CD14-positive monocyte (primary cell): ENCODE measurements around the gene P4HA2. TPM values are rescaled to one million over a fixed set of nuclear protein-coding genes. Genes with fewer than 3 reads are reported as not detected.
"Not testable (repeated sequence)": the region's sequence is repeated elsewhere in the genome, so short reads cannot be mapped to it uniquely, and the experiment has no call there.

Experiments
- DNase-seq, 3 donors: peaks; one replicate each; pipeline ENCODE4 v3.0.0-alpha.2; 2011 to 2022
- H2AFZ ChIP-seq: 2 replicates; pipeline ENCODE4 v1.6.0; 2012; ENCODE audit warnings: mild to moderate bottlenecking, low read depth, low read length, inconsistent platforms; ENCODE audit not compliant: insufficient read depth, poor library complexity, severe bottlenecking
- H3K27ac ChIP-seq, 2 donors: 1 replicate in 1 of 2; 2 replicates in 1 of 2; pipeline ENCODE4 v1.5.1; 2012 to 2013; ENCODE audit warnings: low read length in 2 of 2, control low read depth in 1 of 2, inconsistent platforms in 1 of 2, low read depth in 1 of 2, mild to moderate bottlenecking in 1 of 2
- H3K27me3 ChIP-seq, 2 donors: one replicate each; pipeline versions ENCODE4 v1.6.0 to v1.6.1; 2011 to 2013; ENCODE audit warnings: low read length in 2 of 2; ENCODE audit not compliant: control insufficient read depth in 2 of 2, insufficient read depth in 2 of 2
- H3K36me3 ChIP-seq, 2 donors: replicated peaks in 1 of 2; 1 replicate in 1 of 2; 2 replicates in 1 of 2; pipeline versions ENCODE4 v1.5.1 to v1.6.1; 2012 to 2013; ENCODE audit warnings: low read length in 2 of 2, control low read depth in 1 of 2, inconsistent platforms in 1 of 2, mild to moderate bottlenecking in 1 of 2; ENCODE audit not compliant: insufficient read depth in 2 of 2, control insufficient read depth in 1 of 2
- H3K4me1 ChIP-seq, 2 donors: 1 replicate in 1 of 2; 2 replicates in 1 of 2; pipeline versions ENCODE4 v1.5.1 to v1.6.1; 2012 to 2013; ENCODE audit warnings: low read length in 2 of 2, control low read depth in 1 of 2, inconsistent platforms in 1 of 2, mild to moderate bottlenecking in 1 of 2, moderate library complexity in 1 of 2; ENCODE audit not compliant: insufficient read depth in 2 of 2, control insufficient read depth in 1 of 2
- H3K4me2 ChIP-seq: replicated peaks from 2 replicates; pipeline ENCODE3; 2012; ENCODE audit warnings: low read length, moderate library complexity, mild to moderate bottlenecking; ENCODE audit not compliant: poor library complexity, severe bottlenecking; ENCODE audit errors: extremely low read depth
- H3K4me3 ChIP-seq, 3 experiments: fragments of 200-600 bp in 1 of 3; sonication (generic) in 1 of 3; replicated peaks in 1 of 3; 1 replicate in 2 of 3; 2 replicates in 1 of 3; pipeline ENCODE4 v1.5.1; 2011 to 2013; ENCODE audit warnings: low read length in 3 of 3, mild to moderate bottlenecking in 3 of 3, control low read depth in 2 of 3, low read depth in 2 of 3, inconsistent platforms in 1 of 3, moderate library complexity in 1 of 3
- H3K79me2 ChIP-seq: 2 replicates; pipeline ENCODE4 v1.6.0; 2012; ENCODE audit warnings: mild to moderate bottlenecking, control low read depth, inconsistent platforms, low read length, moderate library complexity; ENCODE audit not compliant: insufficient read depth
- H3K9ac ChIP-seq: 2 replicates; pipeline ENCODE4 v1.6.0; 2017; ENCODE audit warnings: low read length, mild to moderate bottlenecking; ENCODE audit not compliant: insufficient read depth, poor library complexity, severe bottlenecking
- H3K9me3 ChIP-seq, 2 donors: replicated peaks in 1 of 2; 1 replicate in 1 of 2; 2 replicates in 1 of 2; pipeline versions ENCODE4 v1.5.1 to v1.6.1; 2012 to 2013; ENCODE audit warnings: low read length in 2 of 2, control low read depth in 1 of 2; ENCODE audit not compliant: control insufficient read depth in 1 of 2, insufficient read depth in 1 of 2
- H4K20me1 ChIP-seq: 2 replicates; pipeline ENCODE4 v1.6.0; 2012; ENCODE audit warnings: mild to moderate bottlenecking, low read length, control low read depth, moderate library complexity; ENCODE audit not compliant: insufficient read depth
- H3K27ac Mint-ChIP-seq, 7 donors: one replicate each; pipeline ENCODE4 v1.8.0; 2020; ENCODE audit warnings: mild to moderate bottlenecking in 7 of 7, mixed read lengths in 7 of 7, moderate library complexity in 6 of 7, inconsistent platforms in 2 of 7
- H3K27me3 Mint-ChIP-seq, 3 donors: one replicate each; pipeline ENCODE4 v1.8.0; 2021 to 2022; ENCODE audit warnings: low read depth in 3 of 3, mild to moderate bottlenecking in 3 of 3, mixed read lengths in 3 of 3, moderate library complexity in 3 of 3, inconsistent platforms in 1 of 3
- H3K36me3 Mint-ChIP-seq, 2 donors: one replicate each; pipeline ENCODE4 v1.8.0; 2020; ENCODE audit warnings: mixed read lengths in 2 of 2, inconsistent platforms in 1 of 2, mild to moderate bottlenecking in 1 of 2
- H3K4me1 Mint-ChIP-seq: one replicate; pipeline ENCODE4 v1.8.0; 2020; ENCODE audit warnings: mild to moderate bottlenecking, mixed read lengths
- H3K4me3 Mint-ChIP-seq, 2 donors: one replicate each; pipeline ENCODE4 v1.8.0; 2020; ENCODE audit warnings: mild to moderate bottlenecking in 2 of 2, mixed read lengths in 2 of 2, moderate library complexity in 1 of 2
- H3K9me3 Mint-ChIP-seq, 7 donors: one replicate each; pipeline ENCODE4 v1.8.0; 2020 to 2022; ENCODE audit warnings: mixed read lengths in 7 of 7, mild to moderate bottlenecking in 6 of 7, moderate library complexity in 6 of 7, inconsistent platforms in 2 of 7
- WGBS: methylation state at CpG from one replicate; pipeline ENCODE4 v1.1.5; 2013; ENCODE audit warnings: missing lambda C conversion rate; ENCODE audit not compliant: insufficient coverage; 5-methylcytosine and 5-hydroxymethylcytosine counted together
- intact Hi-C, 2 donors: fragments of 100-400 bp; cut with micrococcal nuclease; formaldehyde crosslinking; loops; one replicate each; pipeline versions ENCODE4 v1.15.0 to v1.15.1; 2023
- polyA plus RNA-seq, 3 donors: library from polyadenylated mRNA; depleted of rRNA in 1 of 3; unstranded in 2 of 3; stranded (reverse) in 1 of 3; fragments of 300-500 nt in 2 of 3; fragments of >200 nt in 1 of 3; fragmentation: Illumina TruSeq in 2 of 3; gene quantifications; 1 replicate in 2 of 3; 2 replicates in 1 of 3; pipeline ENCODE4 v1.2.3, GENCODE V29; 2012 to 2021
- TF ChIP-seq, protein P1 (sequence below): fragments of 200-600 bp; IDR thresholded peaks from one replicate; pipeline ENCODE4 v1.8.0; 2022; ENCODE audit warnings: antibody characterized with exemption, mild to moderate bottlenecking

P4HA2 gene
- polyA plus RNA-seq, 3 donors = 0.12 to 0.99 (median 0.45) TPM

DNA sequence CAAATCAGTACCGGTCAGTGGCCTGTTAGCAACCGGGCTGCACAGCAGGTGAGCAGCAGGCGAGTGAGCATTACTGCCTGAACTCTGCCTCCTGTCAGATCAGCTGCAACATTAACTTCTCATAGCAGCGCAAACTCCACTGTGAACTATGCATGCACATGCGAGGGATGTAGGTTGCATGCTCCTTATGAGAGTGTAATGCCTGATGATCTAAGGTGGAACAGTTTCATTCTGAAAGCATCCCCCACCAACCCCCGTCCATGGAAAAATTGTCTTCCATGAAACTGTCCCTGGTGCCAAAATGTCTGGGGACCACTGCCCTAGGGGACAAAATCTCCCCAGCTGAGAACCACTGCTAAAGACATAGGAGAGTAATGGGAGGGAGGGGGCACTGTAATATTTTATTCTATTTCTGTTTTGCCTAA, 51.1 kb downstream of the P4HA2 start:
- no peak overlapping the region for H2AFZ ChIP-seq
- no peaks in the 10 kb centered on the region for H3K36me3 ChIP-seq
- H3K9ac ChIP-seq = no peak overlapping the region
- no peak overlapping the region for H3K27ac ChIP-seq
- peaks cover 2 to 7% (median 2%) of the 10 kb centered on the region in 3 donors for H3K27me3 Mint-ChIP-seq
- H3K36me3 Mint-ChIP-seq = no peaks in the 10 kb centered on the region
- TF ChIP-seq, protein P1, sequence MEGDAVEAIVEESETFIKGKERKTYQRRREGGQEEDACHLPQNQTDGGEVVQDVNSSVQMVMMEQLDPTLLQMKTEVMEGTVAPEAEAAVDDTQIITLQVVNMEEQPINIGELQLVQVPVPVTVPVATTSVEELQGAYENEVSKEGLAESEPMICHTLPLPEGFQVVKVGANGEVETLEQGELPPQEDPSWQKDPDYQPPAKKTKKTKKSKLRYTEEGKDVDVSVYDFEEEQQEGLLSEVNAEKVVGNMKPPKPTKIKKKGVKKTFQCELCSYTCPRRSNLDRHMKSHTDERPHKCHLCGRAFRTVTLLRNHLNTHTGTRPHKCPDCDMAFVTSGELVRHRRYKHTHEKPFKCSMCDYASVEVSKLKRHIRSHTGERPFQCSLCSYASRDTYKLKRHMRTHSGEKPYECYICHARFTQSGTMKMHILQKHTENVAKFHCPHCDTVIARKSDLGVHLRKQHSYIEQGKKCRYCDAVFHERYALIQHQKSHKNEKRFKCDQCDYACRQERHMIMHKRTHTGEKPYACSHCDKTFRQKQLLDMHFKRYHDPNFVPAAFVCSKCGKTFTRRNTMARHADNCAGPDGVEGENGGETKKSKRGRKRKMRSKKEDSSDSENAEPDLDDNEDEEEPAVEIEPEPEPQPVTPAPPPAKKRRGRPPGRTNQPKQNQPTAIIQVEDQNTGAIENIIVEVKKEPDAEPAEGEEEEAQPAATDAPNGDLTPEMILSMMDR = no peak
- H3K79me2 ChIP-seq = no peaks in the 10 kb centered on the region
- WGBS = 100% methylated on average over 3 of the region's 6 CpGs
- H4K20me1 ChIP-seq = no peaks in the 10 kb centered on the region
- no peaks in the 10 kb centered on the region for H3K9me3 ChIP-seq
- H3K4me1 Mint-ChIP-seq = peaks cover 18% of the 10 kb centered on the region
- H3K27ac Mint-ChIP-seq = no peak overlapping the region
- no peak overlapping the region for H3K4me3 ChIP-seq
- intact Hi-C loops = loop anchor here in 1 of 2 donors (5.0 kb wide), 1 partner anchor 109 kb away; no protein-coding TSS in a partner anchor
- no peaks in the 10 kb centered on the region for H3K27me3 ChIP-seq
- peaks cover 7 to 12% of the 10 kb centered on the region in 2 donors for H3K4me1 ChIP-seq
- H3K9me3 Mint-ChIP-seq = peaks cover 0 to 2% (median 0%) of the 10 kb centered on the region in 7 donors
- no peak for DNase-seq
- no peak overlapping the region for H3K4me2 ChIP-seq
- no peak overlapping the region for H3K4me3 Mint-ChIP-seq

DNA sequence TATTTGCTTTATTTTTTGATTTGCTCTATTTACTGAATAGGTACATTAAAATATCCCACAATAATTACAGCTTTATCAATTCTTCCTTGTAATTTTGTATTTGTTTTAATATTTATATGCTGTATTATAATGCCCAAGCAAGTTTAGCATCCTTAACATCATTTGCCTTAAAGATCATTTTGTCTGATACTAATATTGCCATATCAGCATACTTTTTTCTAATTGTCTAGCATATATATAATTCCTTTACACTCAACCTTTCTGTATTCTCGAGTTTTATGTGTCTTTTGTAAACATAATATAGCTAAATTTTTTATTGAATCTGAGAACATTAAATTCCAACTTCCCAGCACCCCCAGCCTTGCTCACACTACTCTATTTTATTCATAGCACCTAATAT, 64.7 kb downstream of the P4HA2 start:
- Histone ChIP-seq H3K36me3 (no peaks in the 10 kb centered on the region), H3K4me2 (no peak overlapping the region), H3K27ac (no peak overlapping the region), H3K9me3 (peaks cover 0 to 2% of the 10 kb centered on the region in 2 donors), H3K27me3 (no peaks in the 10 kb centered on the region), H3K9ac (no peak overlapping the region), H4K20me1 (no peaks in the 10 kb centered on the region), H3K79me2 (no peaks in the 10 kb centered on the region), H3K4me1 (no peaks in the 10 kb centered on the region), H2AFZ (no peak overlapping the region), H3K4me3 (no peak overlapping the region)
- H3K9me3 Mint-ChIP-seq = peaks cover 0 to 18% (median 8%) of the 10 kb centered on the region in 7 donors
- peaks cover 0 to 7% (median 3%) of the 10 kb centered on the region in 3 donors for H3K27me3 Mint-ChIP-seq
- intact Hi-C loops = no loop called here
- H3K4me3 Mint-ChIP-seq = no peak overlapping the region
- TF ChIP-seq, protein P1 = no peak
- no peak overlapping the region for H3K27ac Mint-ChIP-seq
- no peaks in the 10 kb centered on the region for H3K36me3 Mint-ChIP-seq
- no peak for DNase-seq
- H3K4me1 Mint-ChIP-seq = no peaks in the 10 kb centered on the region
- no CpG with 5 or more reads among the region's 1 CpG for WGBS

DNA sequence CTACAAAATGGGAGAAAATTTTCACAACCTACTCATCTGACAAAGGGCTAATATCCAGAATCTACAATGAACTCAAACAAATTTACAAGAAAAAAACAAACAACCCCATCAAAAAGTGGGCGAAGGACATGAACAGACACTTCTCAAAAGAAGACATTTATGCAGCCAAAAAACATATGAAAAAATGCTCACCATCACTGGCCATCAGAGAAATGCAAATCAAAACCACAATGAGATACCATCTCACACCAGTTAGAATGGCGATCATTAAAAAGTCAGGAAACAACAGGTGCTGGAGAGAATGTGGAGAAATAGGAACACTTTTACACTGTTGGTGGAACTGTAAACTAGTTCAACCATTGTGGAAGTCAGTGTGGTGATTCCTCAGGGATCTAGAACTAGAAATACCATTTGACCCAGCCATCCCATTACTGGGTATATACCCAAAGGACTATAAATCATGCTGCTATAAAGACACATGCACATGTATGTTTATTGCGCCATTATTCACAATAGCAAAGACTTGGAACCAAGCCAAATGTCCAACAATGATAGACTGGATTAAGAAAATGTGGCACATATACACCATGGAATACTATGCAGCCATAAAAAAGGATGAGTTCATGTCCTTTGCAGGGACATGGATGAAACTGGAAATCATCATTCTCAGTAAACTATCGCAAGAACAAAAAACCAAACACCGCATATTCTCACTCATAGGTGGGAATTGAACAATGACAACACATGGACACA, 65.9 kb downstream of the P4HA2 start:
- H3K79me2 ChIP-seq, DNase-seq, H3K4me2 ChIP-seq, H3K27ac Mint-ChIP-seq, H3K4me3 Mint-ChIP-seq, H3K4me3 ChIP-seq, H3K9ac ChIP-seq, H3K36me3 Mint-ChIP-seq, H3K27ac ChIP-seq, H3K27me3 Mint-ChIP-seq, H3K4me1 ChIP-seq, intact Hi-C loops, H3K9me3 Mint-ChIP-seq, H2AFZ ChIP-seq, H3K4me1 Mint-ChIP-seq, H3K36me3 ChIP-seq, H3K27me3 ChIP-seq, H4K20me1 ChIP-seq, H3K9me3 ChIP-seq: not testable (repeated sequence)
- WGBS = no CpG with 5 or more reads among the region's 5 CpGs
